Measurements from ENCODE around the gene NR3C1. TPM values are rescaled to one million over a fixed set of nuclear protein-coding genes. Genes with fewer than 3 reads are reported as not detected.
A peak's percentile ranks its signal among the peaks of the same experiment; 100 is the strongest.

NR3C1 gene
- total and polyA plus RNA-seq, 2 of the 4 experiments (the other 2 are of a cell fraction) = 13.7 to 77.4 TPM

GRCh38 chr5:143236682-143237081 lies 166.8 kb downstream of the NR3C1 start:
- no peak overlapping the region for H4K8ac ChIP-seq (ENCODE audit: low read depth in 2 of 2, low read length in 2 of 2)
- 0 out of 2 replicates have a peak overlapping the region, but pooled peaks have one; percentile 25 for H3K4ac ChIP-seq (ENCODE audit: low read depth, low read length)
- H2AK5ac ChIP-seq (ENCODE audit: low read depth, low read length) = peak overlapping the region; percentile 59; the same call in 1 of the 2 replicates
- H3K9ac ChIP-seq (ENCODE audit: low read depth, low read length) = no peak overlapping the region
- intact Hi-C loops (cut with micrococcal nuclease) = no loop called here
- no peak overlapping the region for H3K4me2 ChIP-seq (ENCODE audit: low read depth, low read length)
- no peaks in the 10 kb centered on the region for H3K36me3 ChIP-seq (ENCODE audit: control insufficient read depth, insufficient read depth, low read length)
- no peak overlapping the region for H4K91ac ChIP-seq (ENCODE audit: insufficient read depth, low read depth, low read length)
- no peak overlapping the region; the same call in 2 of the 3 replicates for H2BK15ac ChIP-seq (ENCODE audit: low read depth, low read length)
- H3K27me3 ChIP-seq (ENCODE audit: control insufficient read depth, insufficient read depth, low read length) = no peaks in the 10 kb centered on the region
- H3K9me3 ChIP-seq (ENCODE audit: control insufficient read depth, insufficient read depth, low read length) = no peaks in the 10 kb centered on the region
- no peak overlapping the region for H2AK9ac ChIP-seq (replicated peaks; ENCODE audit: low read depth, low read length, poor library complexity)
- CTCF ChIA-PET = no interaction called here
- no peak overlapping the region for H3K23ac ChIP-seq (ENCODE audit: low read depth, low read length)
- no peak overlapping the region for H4K5ac ChIP-seq (ENCODE audit: low read depth, low read length)
- DNase-seq (no peak), ATAC-seq (ENCODE audit: low read depth) (no peak)
- TF ChIP-seq POLR2A (IDR thresholded peaks at IDR 0.05; ENCODE audit: low read depth, low read length) (no peak), SMC3 (IDR thresholded peaks at IDR 0.05; ENCODE audit: low read depth, low read length) (no peak), BHLHE40 (IDR thresholded peaks at IDR 0.05; ENCODE audit: low read depth, low read length) (no peak), MXI1 (IDR thresholded peaks at IDR 0.05; ENCODE audit: borderline replicate concordance, low read depth, low read length) (no peak), RCOR1 (IDR thresholded peaks at IDR 0.05; ENCODE audit: insufficient replicate concordance, low read length) (no peak), MAZ (IDR thresholded peaks at IDR 0.05; ENCODE audit: borderline replicate concordance, low read depth, low read length) (no peak), USF2 (IDR thresholded peaks at IDR 0.05; ENCODE audit: low read depth, low read length) (no peak), RAD21 (IDR thresholded peaks at IDR 0.05; ENCODE audit: low read length) (no peak), CEBPB (IDR thresholded peaks at IDR 0.05; ENCODE audit: low read depth, low read length) (no peak)
- TF ChIP-seq, protein P1, sequence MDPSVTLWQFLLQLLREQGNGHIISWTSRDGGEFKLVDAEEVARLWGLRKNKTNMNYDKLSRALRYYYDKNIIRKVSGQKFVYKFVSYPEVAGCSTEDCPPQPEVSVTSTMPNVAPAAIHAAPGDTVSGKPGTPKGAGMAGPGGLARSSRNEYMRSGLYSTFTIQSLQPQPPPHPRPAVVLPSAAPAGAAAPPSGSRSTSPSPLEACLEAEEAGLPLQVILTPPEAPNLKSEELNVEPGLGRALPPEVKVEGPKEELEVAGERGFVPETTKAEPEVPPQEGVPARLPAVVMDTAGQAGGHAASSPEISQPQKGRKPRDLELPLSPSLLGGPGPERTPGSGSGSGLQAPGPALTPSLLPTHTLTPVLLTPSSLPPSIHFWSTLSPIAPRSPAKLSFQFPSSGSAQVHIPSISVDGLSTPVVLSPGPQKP (IDR thresholded peaks at IDR 0.05; ENCODE audit: borderline replicate concordance, low read depth, low read length) = no peak
- H3K4me3 ChIP-seq (ENCODE audit: insufficient read depth, low read depth, low read length) = no peak overlapping the region
- H3K9me1 ChIP-seq (ENCODE audit: insufficient read depth, low read length) = peaks cover 17% of the 10 kb centered on the region
- BruUV-seq (replicated peaks) = no TSS peak
- peak overlapping the region; percentile 6; the same call in 1 of the 2 replicates for H2BK120ac ChIP-seq (ENCODE audit: low read depth, low read length)
- H3K4me1 ChIP-seq (ENCODE audit: control insufficient read depth, insufficient read depth, low read length) = peaks cover 15% of the 10 kb centered on the region
- no peaks in the 10 kb centered on the region for H4K20me1 ChIP-seq (ENCODE audit: insufficient read depth, low read length)
- H3K56ac ChIP-seq (ENCODE audit: extremely low read depth, insufficient read depth, low read length) = no peak overlapping the region
- in situ Hi-C loops (cut with MboI; ENCODE audit: low sequenced_read_pairs) = no loop called here
- 0 out of 2 replicates have a peak overlapping the region, but pooled peaks have one; percentile 10 for H3K18ac ChIP-seq (ENCODE audit: low read depth, low read length)
- dilution Hi-C loops (cut with HindIII; ENCODE audit: low sequenced_read_pairs, unreplicated experiment) = no loop called here
- no peaks in the 10 kb centered on the region for H3K79me1 ChIP-seq (ENCODE audit: low read depth in 1 of 2, low read length in 2 of 2)
- H2BK20ac ChIP-seq (ENCODE audit: low read depth, low read length) = peak overlapping the region; percentile 31
- no peak overlapping the region for H3K27ac ChIP-seq (ENCODE audit: insufficient read depth, low read length)
- POLR2A ChIA-PET (ENCODE audit: unreplicated experiment) = no interaction called here
- H2AFZ ChIP-seq (replicated peaks; ENCODE audit: low read length, poor library complexity) = peak overlapping the region; percentile 36
- H3K14ac ChIP-seq (replicated peaks; ENCODE audit: low read depth, low read length) = 0 out of 2 replicates have a peak overlapping the region, but pooled peaks have one; percentile 42
- WGBS, 2 experiments (ENCODE audit: extremely low coverage in 2 of 2, insufficient read length in 1 of 2) = no CpG with 5 or more reads among the region's 2 CpGs
- no peak overlapping the region for H2BK5ac ChIP-seq (ENCODE audit: low read depth, low read length, poor library complexity, severe bottlenecking)
